Inflammatory macrophage (primary cell): ENCODE data around the gene PRDM8.

Experiments used
- DNase-seq, 2 donors: peaks; one replicate each; pipeline ENCODE4 v3.0.0-alpha.2; 2020 to 2022

PRDM8 gene

GRCh38 chr4:80202190-80202711, 4.9 kb downstream of the PRDM8 start:
- peak; percentile 64 to 77 for DNase-seq

DNA sequence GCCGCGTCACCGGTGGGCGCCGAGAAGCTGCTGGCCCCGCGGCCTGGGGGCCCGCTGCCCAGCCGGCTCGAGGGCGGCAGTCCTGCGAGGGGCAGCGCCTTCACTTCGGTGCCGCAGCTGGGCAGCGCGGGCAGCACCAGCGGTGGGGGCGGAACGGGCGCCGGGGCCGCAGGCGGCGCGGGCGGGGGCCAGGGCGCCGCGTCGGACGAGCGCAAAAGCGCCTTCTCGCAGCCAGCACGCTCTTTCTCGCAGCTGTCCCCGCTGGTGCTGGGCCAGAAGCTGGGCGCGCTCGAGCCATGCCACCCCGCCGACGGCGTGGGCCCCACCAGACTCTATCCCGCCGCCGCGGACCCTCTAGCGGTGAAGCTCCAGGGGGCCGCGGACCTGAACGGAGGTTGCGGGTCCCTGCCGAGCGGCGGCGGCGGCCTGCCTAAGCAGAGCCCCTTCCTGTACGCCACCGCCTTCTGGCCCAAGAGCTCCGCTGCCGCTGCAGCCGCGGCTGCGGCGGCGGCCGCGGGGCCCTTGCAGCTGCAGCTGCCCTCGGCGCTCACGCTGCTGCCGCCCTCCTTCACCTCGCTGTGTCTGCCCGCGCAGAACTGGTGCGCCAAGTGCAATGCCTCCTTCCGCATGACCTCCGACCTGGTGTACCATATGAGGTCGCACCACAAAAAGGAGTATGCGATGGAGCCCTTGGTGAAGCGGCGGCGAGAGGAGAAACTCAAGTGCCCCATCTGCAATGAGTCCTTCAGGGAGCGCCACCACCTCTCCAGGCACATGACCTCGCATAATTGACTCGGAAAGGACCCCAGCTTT, 5.6 kb downstream of the PRDM8 start:
- peak; percentile 22 to 40 for DNase-seq

DNA sequence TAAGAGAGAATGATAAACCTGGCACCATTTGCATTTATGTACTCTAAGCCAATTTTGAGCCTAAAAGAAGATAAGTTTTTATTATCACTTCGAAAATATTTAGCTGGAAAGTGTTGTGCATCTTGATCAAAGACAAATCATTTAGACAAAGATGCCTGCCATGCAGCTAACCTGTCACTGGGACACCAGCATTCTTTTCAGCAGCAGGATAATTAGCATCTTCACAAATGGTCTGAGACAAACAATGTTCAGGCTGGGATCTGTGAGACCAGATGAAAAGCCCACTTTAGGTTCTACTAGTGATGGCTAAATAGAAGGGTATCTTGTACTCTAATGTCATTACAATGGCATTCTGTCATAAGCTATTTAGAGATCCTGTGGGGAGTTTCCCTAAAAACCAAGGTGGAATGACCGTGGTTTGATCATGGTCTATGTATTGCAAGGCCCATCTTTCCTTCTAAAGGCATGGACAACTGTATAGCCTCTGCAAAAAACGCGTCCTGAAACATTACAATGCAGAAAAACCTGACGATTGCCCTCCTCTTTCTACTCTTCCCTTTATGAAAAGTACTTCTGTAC, 7.2 kb downstream of the PRDM8 start:
- DNase-seq, result no peak

DNA sequence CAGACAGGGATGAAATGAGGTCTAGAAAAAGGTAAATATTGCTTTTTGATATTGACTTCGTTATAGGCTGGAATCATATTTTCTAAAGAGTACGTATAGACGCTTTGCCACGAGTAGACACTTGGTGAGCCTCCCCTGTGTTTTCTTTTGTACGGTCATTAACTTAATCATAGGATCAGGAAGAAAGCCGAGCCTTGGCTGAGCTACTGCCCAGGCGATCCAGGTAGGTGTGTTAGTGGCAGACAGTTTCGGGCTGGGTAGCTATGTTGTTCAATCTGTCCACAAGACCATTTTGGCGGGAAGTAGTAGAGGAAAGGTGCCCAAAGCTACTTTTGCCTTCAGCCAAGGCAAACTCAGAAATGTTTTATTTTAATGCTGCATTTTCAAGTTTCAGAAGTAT, 8.8 kb downstream of the PRDM8 start:
- peak in 1 of 2 donors; percentile 1 for DNase-seq

- peak in 1 of 2 donors; percentile 1 for DNase-seq
Measured at GRCh38 chr4:80206521-80207171, 9.3 kb downstream of the PRDM8 start.

GRCh38 chr4:80207172-80207583, 9.9 kb downstream of the PRDM8 start:
- DNase-seq, result no peak

GRCh38 chr4:80207664-80208063, 10.4 kb downstream of the PRDM8 start:
- DNase-seq, result no peak

GRCh38 chr4:80208610-80209339, 11.5 kb downstream of the PRDM8 start:
- DNase-seq, result no peak

- peak in 1 of 2 donors; percentile 1 for DNase-seq
Measured at GRCh38 chr4:80209340-80209701, 12.0 kb downstream of the PRDM8 start.

DNA sequence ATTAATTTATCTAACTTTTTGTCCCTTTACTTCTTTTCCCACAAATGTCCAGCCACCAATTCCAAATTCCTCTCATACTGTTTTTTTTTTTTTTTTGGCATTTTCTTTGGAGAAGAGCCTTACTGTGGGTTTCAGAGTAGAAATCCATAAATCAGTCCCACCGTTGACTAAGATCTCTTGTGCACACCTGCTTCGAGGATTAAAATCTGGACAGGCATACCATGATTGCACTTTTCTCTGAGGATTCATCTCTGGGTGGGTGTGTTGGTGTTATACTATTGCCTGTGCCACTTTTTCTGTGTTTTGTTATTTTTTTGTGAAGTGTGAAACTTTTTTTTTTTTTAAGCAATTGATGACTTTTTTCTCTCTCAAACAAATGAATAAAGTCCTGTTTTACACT, 13.2 kb downstream of the PRDM8 start:
- DNase-seq, result no peak

DNA sequence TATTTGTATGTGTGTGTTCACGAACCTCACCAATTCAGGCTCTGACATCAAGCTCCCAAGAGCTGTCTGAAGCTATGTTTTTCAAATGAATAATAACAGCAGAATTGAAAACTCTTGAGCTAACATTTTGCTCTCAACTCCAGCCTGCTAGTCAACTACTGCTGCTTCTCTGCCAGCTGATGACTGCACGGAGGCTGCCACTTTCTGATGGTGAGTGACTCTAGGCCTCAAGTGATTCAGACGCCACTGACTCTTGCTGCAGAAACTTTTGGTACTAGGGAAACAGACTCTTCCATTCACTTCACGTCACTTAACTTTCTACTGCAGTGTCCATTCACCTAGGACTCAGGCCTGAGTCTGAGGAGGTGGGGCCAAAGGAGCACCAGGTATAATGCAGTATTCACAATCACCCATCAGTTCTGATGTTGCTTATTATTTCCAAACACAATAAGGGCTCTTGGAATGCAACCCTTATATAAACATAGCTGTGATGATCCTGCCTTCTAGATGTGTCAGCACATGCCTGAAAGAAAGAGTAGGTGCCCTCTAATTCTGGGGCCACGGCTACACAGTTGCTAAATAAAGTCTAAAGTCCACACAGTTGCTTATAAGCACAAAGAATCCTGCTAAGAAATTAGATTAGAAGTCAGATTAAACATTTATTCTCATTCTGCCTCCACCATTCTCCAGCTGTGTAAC, 16.0 kb downstream of the PRDM8 start:
- DNase-seq, result peak in 1 of 2 donors; percentile 1

DNA sequence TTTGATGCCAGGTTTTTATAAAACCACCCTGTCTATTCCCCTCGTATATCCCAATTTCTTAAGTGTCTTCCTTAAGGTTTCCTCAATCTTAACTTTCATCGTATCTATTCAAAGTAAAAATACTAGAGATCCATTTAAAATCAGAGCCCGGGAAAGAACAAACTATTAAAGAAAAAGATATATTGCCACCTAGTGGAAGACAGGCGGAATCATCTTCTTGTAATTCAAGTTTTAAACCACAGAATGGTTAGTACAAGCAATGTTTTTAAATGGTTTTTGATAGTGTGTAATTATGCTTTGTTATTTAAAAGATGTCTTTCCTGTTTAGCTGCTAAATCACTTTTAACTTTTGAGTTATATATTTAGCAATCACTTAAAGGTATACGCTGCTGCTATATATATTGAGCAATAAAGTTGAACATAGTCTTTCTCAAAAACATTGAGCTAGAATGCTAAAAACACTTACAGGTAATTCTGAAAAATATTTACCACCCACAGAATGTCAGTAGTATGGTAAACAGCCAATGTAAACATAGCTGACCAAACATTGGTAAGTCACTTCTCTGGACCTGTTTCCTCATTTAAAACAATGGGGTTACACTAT, 18.2 kb downstream of the PRDM8 start:
- peak in 1 of 2 donors; percentile 53 for DNase-seq

DNA sequence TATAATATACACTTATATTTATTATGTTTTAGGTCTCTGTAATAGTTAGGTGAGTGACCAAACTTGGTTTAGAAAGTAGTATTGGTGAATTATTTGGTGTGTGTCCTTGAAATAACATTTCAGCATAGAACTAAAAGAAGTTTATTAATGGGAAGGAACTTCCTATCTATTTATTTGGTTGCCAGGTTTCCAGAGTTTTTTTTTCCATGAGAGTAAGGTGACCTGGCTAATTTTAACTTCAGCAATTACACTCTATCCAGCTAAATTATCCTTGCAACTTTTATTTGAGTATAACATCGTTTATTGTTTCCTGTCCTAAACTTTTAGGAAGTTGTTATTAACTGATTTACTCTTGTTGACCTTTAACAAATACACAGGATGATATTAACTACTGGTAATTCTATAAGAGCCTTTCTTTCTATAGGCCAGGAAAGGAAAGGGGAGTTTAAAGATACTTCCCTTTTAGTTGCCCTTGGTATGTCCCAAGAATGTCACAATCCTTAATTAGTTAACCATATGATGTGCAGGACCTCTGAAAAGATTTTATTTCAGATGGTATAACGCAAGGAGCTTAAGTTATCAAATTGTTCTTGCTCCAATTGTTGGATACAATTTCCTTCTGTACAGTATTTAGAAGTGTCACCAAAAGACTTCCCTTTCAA, 18.9 kb downstream of the PRDM8 start:
- peak; percentile 7 to 46 for DNase-seq

DNA sequence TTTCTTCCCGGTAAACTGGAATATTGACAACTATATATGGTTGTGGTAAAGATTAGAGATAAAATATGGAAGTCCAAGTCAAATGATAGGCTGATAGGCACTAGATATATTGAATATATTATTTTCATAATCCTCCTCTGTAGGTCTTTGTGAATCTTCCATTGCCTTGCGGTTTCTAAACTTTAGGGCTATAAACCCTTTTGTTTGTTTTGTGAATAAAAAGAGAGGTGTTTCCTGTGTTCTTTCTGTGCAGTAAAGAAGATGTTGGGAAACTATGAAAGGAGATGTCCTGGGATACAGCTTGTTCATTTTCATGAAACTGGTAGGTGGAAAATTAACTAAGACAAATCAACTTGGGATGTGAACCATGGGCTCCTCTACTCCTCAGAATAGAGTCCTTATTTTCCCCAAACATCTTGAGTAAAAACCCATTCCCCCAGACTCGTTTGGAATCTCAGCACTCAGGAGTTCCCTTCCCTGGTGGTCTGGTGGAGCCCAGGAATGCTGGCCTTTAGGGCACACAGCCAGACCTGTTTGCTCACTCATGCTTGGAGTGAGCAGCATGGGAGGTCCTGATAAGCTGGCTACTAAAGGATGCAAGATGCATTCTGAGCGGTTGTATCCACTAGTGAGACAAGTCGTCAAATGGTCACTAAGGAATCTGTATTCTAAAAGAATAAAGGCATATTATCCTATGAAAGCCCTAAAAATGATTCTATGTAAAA, 22.2 kb downstream of the PRDM8 start:
- no peak for DNase-seq

GRCh38 chr4:80220711-80221110, 23.4 kb downstream of the PRDM8 start:
- no peak for DNase-seq

- DNase-seq, result no peak
Measured at GRCh38 chr4:80221161-80221560, 23.9 kb downstream of the PRDM8 start.

GRCh38 chr4:80225595-80225994, 28.3 kb downstream of the PRDM8 start:
- no peak for DNase-seq

GRCh38 chr4:80226094-80226493, 28.8 kb downstream of the PRDM8 start:
- DNase-seq, result no peak

- DNase-seq, result no peak
Measured at GRCh38 chr4:80228460-80228859, 31.2 kb downstream of the PRDM8 start.

- no peak for DNase-seq
Measured at GRCh38 chr4:80229128-80229527, 31.8 kb downstream of the PRDM8 start.

DNA sequence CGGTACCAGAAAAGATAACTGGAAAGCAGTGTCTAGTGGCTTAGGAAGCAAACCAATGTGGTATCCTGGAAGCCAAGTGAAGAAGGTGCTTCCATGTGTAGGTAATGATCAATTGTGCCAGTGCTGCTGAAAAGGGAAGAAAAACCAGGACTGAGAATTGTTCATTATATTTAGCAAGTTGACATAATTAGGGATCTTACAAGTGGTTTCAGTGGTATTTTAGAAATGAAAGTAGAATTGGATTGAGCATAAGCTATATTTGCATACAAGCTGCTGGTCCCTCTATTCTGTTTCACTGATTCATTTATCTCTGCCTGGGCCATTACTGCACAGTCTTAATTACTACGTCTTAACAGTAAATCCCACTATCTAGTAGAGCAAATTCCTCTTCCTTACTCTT, 32.3 kb downstream of the PRDM8 start:
- DNase-seq, result no peak
